K562 (cell line): ENCODE measurements around the gene DAPK1. TPM values are rescaled to one million over a fixed set of nuclear protein-coding genes. Genes with fewer than 3 reads are reported as not detected.

Source experiments
- ATAC-seq: fragments of 200-7000 bp; cut with Tn5 transposase; 3 replicates; pipeline ENCODE4 v1.9.1; 2020; ENCODE audit warnings: moderate library complexity
- BruUV-seq: library from RNA; stranded (reverse); fragments of 400-500 nt; replicated peaks from 2 replicates; lab custom pipeline; 2021; lab: Mats Ljungman, UMichigan
- CTCF ChIA-PET: fragments of 300-600 bp; formaldehyde crosslinking; extraction: SDS; loops from one replicate; lab custom pipeline; 2021; ENCODE audit warnings: low intra/inter-chr PET ratio; lab: Yijun Ruan, JAX
- POLR2A ChIA-PET: fragments of 300-600, 350-650 bp; sonication (Branson Sonifier 250); formaldehyde crosslinking; extraction: SDS; loops from one replicate; lab custom pipeline; 2021; ENCODE audit warnings: antibody characterized with exemption, inconsistent platforms; lab: Yijun Ruan, JAX
- DNase-seq, 4 experiments: peaks; one replicate each; pipeline versions ENCODE4 v3.0.0 to v3.0.0-alpha.2; 2011 to 2018; ENCODE audit warnings: low spot score in 3 of 4, mixed read lengths in 3 of 4; ENCODE audit errors: extremely low read depth in 1 of 4
- FAIRE-seq: peaks from 2 replicates; lab custom pipeline; 2011; peaks lifted over from hg19 to GRCh38; lab: Jason Lieb, UNC
- H2AFZ ChIP-seq: 2 replicates; pipeline ENCODE4 v1.6.0; 2011; ENCODE audit warnings: low read depth, low read length, control low read depth, inconsistent platforms
- H3K27ac ChIP-seq: fragments of 200-600 bp; 3 replicates; pipeline ENCODE4 v1.8.0; 2011; ENCODE audit warnings: low read depth, mild to moderate bottlenecking, control low read depth, inconsistent platforms, low read length, moderate library complexity, mixed read lengths; ENCODE audit errors: extremely low read depth
- H3K27me3 ChIP-seq, 2 experiments: fragments of 300-600 bp in 1 of 2; 2 replicates in 1 of 2; 3 replicates in 1 of 2; pipeline versions ENCODE4 v1.6.0 to v1.8.0; 2011; ENCODE audit warnings: inconsistent platforms in 2 of 2, low read length in 2 of 2, mild to moderate bottlenecking in 1 of 2, mixed read lengths in 1 of 2, moderate library complexity in 1 of 2; ENCODE audit not compliant: control insufficient read depth in 2 of 2, insufficient read depth in 2 of 2
- H3K36me3 ChIP-seq: fragments of 300-600 bp; 3 replicates; pipeline ENCODE4 v1.8.0; 2011; ENCODE audit warnings: mild to moderate bottlenecking, low read length, inconsistent platforms; ENCODE audit not compliant: control insufficient read depth, insufficient read depth
- H3K4me1 ChIP-seq, 2 experiments: fragments of 200-600 bp in 1 of 2; replicated peaks in 1 of 2; 2 replicates in 1 of 2; 3 replicates in 1 of 2; pipeline versions ENCODE4 v1.5.1 to v1.8.0; 2011; ENCODE audit warnings: inconsistent platforms in 2 of 2, low read length in 2 of 2, mild to moderate bottlenecking in 1 of 2, mixed read lengths in 1 of 2, moderate library complexity in 1 of 2; ENCODE audit not compliant: control insufficient read depth in 2 of 2, insufficient read depth in 2 of 2
- H3K4me2 ChIP-seq: 2 replicates; pipeline ENCODE4 v1.6.1; 2011; ENCODE audit warnings: low read length, control low read depth, inconsistent platforms, mixed read lengths; ENCODE audit not compliant: insufficient read depth
- H3K4me3 ChIP-seq: fragments of 200-600 bp; sonication (generic), shearing (Covaris generic); 2 replicates; pipeline ENCODE4 v1.5.1; 2016; ENCODE audit warnings: control low read depth, inconsistent platforms
- H3K79me2 ChIP-seq: fragments of 200-600 bp; 3 replicates; pipeline ENCODE4 v1.8.0; 2011; ENCODE audit warnings: low read length, inconsistent platforms; ENCODE audit not compliant: control insufficient read depth, insufficient read depth
- H3K9ac ChIP-seq, 2 experiments: 2 replicates each; pipeline versions ENCODE4 v1.6.0 to v1.6.1; 2011; ENCODE audit warnings: low read depth in 2 of 2, low read length in 2 of 2, control low read depth in 1 of 2, inconsistent platforms in 1 of 2, mild to moderate bottlenecking in 1 of 2, mixed read lengths in 1 of 2; ENCODE audit not compliant: insufficient read depth in 1 of 2
- H3K9me1 ChIP-seq: one replicate; pipeline ENCODE4 v1.6.0; 2011; ENCODE audit warnings: inconsistent platforms, mild to moderate bottlenecking, low read length, moderate library complexity; ENCODE audit not compliant: control insufficient read depth, insufficient read depth
- H3K9me3 ChIP-seq: replicated peaks from 2 replicates; pipeline ENCODE4 v1.5.1; 2011; ENCODE audit warnings: low read depth, low read length, inconsistent platforms; ENCODE audit not compliant: control insufficient read depth, insufficient read depth
- H4K20me1 ChIP-seq: replicated peaks from 2 replicates; pipeline ENCODE4 v1.6.1; 2011; ENCODE audit warnings: low read length, inconsistent platforms, mixed read lengths; ENCODE audit not compliant: control insufficient read depth, insufficient read depth
- BACH1 ChIP-seq: fragments of 200-800 bp; sonication (Bioruptor generic); IDR thresholded peaks from 2 replicates; pipeline ENCODE4 v1.6.1; 2016; ENCODE audit warnings: missing genetic modification characterization, missing compliant biosample characterization
- BMI1 ChIP-seq: fragments of 150-350 bp; IDR thresholded peaks from 2 replicates; pipeline ENCODE4 v1.6.1; 2014; ENCODE audit warnings: low read length
- CBX3 ChIP-seq, 2 experiments: IDR thresholded peaks; 1 replicate in 1 of 2; 2 replicates in 1 of 2; pipeline ENCODE4 v1.6.1; 2012; ENCODE audit warnings: inconsistent platforms in 2 of 2, low read length in 2 of 2, borderline replicate concordance in 1 of 2, control low read depth in 1 of 2
- HNRNPLL ChIP-seq: fragments of 200-400 bp; formaldehyde crosslinking; IDR thresholded peaks from 2 replicates; pipeline ENCODE4 v1.6.1; 2017; ENCODE audit warnings: low read length, low read depth, mild to moderate bottlenecking; ENCODE audit not compliant: poor library complexity, severe bottlenecking
- KAT7 ChIP-seq: sonication (generic); formaldehyde crosslinking; IDR thresholded peaks from 2 replicates; pipeline ENCODE4 v1.8.0; 2022; ENCODE audit warnings: missing genetic modification reagents, mild to moderate bottlenecking, borderline replicate concordance
- MAFG ChIP-seq: fragments of 450-650 bp; conservative IDR thresholded peaks from 2 replicates; pipeline ENCODE4 v1.6.1; 2016; ENCODE audit warnings: missing genetic modification characterization, missing compliant biosample characterization
- NFIC ChIP-seq: fragments of 450-650 bp; IDR thresholded peaks from 2 replicates; pipeline ENCODE4 v1.6.1; 2017; ENCODE audit warnings: mild to moderate bottlenecking, inconsistent platforms
- NR4A1 ChIP-seq, 2 experiments: fragments of 250-450 bp in 1 of 2; fragments of 450-650 bp in 1 of 2; sonication (Bioruptor Pico) in 1 of 2; IDR thresholded peaks; 2 replicates each; pipeline versions ENCODE4 v1.4.0 to v1.6.1; 2016 to 2020; ENCODE audit warnings: mild to moderate bottlenecking in 2 of 2, missing compliant biosample characterization in 1 of 2, missing genetic modification characterization in 1 of 2, moderate library complexity in 1 of 2
- PCBP1 ChIP-seq: fragments of 200-400 bp; formaldehyde crosslinking; IDR thresholded peaks from 2 replicates; pipeline ENCODE4 v1.6.1; 2018; ENCODE audit warnings: mild to moderate bottlenecking, low read depth, low read length; ENCODE audit not compliant: poor library complexity, severe bottlenecking
- PURB ChIP-seq: sonication (generic); formaldehyde crosslinking; IDR thresholded peaks from 2 replicates; pipeline ENCODE4 v1.9.0; 2021; ENCODE audit warnings: low read depth, mild to moderate bottlenecking, missing genetic modification reagents
- RAD51 ChIP-seq: fragments of 450-650 bp; IDR thresholded peaks from 2 replicates; pipeline ENCODE4 v1.7.1; 2016; ENCODE audit warnings: low read depth, mild to moderate bottlenecking, borderline replicate concordance
- ZNF507 ChIP-seq: conservative IDR thresholded peaks from 2 replicates; pipeline ENCODE4 v1.6.1; 2017; ENCODE audit warnings: missing genetic modification characterization, missing compliant biosample characterization
- in situ Hi-C: fragments of 300-500 bp; cut with MboI; formaldehyde crosslinking; loops from 4 replicates; pipeline ENCODE4 v1.15.0; 2018; ENCODE audit warnings: inconsistent platforms, mixed read lengths
- intact Hi-C: fragments of 100-400 bp; cut with micrococcal nuclease; formaldehyde crosslinking; loops from 2 replicates; pipeline ENCODE4 v1.14.2; 2022
- polyA plus RNA-seq, 8 experiments: library from polyadenylated mRNA; depleted of rRNA in 4 of 8; stranded (reverse) in 5 of 8; unstranded in 3 of 8; fragments of >200 nt; fragmentation: Nextera tagmentation in 2 of 8; fragmentation: Illumina TruSeq in 1 of 8; extraction: Ambion mirVana in 2 of 8; extraction: Trizol in 1 of 8; gene quantifications; 2 replicates each; pipeline versions ENCODE4 v1.2.1 to v1.2.3, GENCODE V29; 2011 to 2014; ENCODE audit warnings: inconsistent platforms in 1 of 8, missing spikeins in 1 of 8
- total RNA-seq, 7 experiments: library from RNA; depleted of rRNA in 6 of 7; stranded (reverse); fragments of >200 nt in 6 of 7; fragmentation: Illumina TruSeq in 2 of 7; extraction: Trizol in 2 of 7; gene quantifications; 2 replicates each; pipeline versions ENCODE4 v1.2.1 to v1.2.3, GENCODE V29; 2011 to 2021; ENCODE audit warnings: low replicate concordance in 1 of 7
- TF ChIP-seq, protein P1 (sequence below): fragments of 250-450 bp; sonication (Bioruptor Pico); IDR thresholded peaks from 2 replicates; pipeline ENCODE4 v1.8.0; 2021; ENCODE audit warnings: mild to moderate bottlenecking, moderate library complexity
- TF ChIP-seq, protein P2 (sequence below): fragments of 200-800 bp; sonication (Bioruptor generic); IDR thresholded peaks from 2 replicates; pipeline ENCODE4 v1.6.1; 2017; ENCODE audit warnings: missing genetic modification characterization, missing compliant biosample characterization

The DAPK1 gene
- total and polyA plus RNA-seq, 9 of the 15 experiments (the other 6 are each of a cell fraction or from before 2014, with no cell fraction given): 1.7 to 26.4 (median 15.8) TPM

GRCh38 chr9:87490225-87490624 lies 7.4 kb upstream of the DAPK1 start:
- BruUV-seq: no TSS peak
- Histone ChIP-seq H3K4me3 (no peak overlapping the region), H3K9me1 (no peaks in the 10 kb centered on the region), H2AFZ (no peak overlapping the region), H3K9ac (no peak overlapping the region), H4K20me1 (no peaks in the 10 kb centered on the region), H3K4me1 (peaks cover 3 to 15% of the 10 kb centered on the region in 2 experiments; a peak in 2 of 5 replicates), H3K9me3 (no peaks in the 10 kb centered on the region), H3K27me3 (no peaks in the 10 kb centered on the region), H3K79me2 (no peaks in the 10 kb centered on the region), H3K27ac (no peak overlapping the region)
- POLR2A ChIA-PET: interaction anchor here (1.7 kb wide), 1 partner anchor 9 kb away, joined by 4 read pairs; no protein-coding TSS in a partner anchor
- in situ Hi-C loops: no loop called here
- no peak for FAIRE-seq
- intact Hi-C loops: loop anchor here (10.0 kb wide), 1 partner anchor 175 kb away; no protein-coding TSS in a partner anchor
- TF ChIP-seq MAFG (tag) (no peak), CBX3 (IDR thresholded peaks at IDR 0.05; ENCODE audit: borderline replicate concordance in 1 of 2, low read length in 2 of 2) (no peak), NR4A1 (CRISPR knock-in tag; IDR thresholded peaks at IDR 0.05) (no peak), NR4A1 (tag; IDR thresholded peaks at IDR 0.05) (no peak), BACH1 (tag) (no peak), ZNF507 (tag) (no peak), NFIC (no peak), KAT7 (CRISPR knock-in tag) (no peak), PCBP1 (no peak), RAD51 (no peak), BMI1 (no peak), HNRNPLL (no peak), PURB (CRISPR knock-in tag) (no peak)
- TF ChIP-seq, protein P1, sequence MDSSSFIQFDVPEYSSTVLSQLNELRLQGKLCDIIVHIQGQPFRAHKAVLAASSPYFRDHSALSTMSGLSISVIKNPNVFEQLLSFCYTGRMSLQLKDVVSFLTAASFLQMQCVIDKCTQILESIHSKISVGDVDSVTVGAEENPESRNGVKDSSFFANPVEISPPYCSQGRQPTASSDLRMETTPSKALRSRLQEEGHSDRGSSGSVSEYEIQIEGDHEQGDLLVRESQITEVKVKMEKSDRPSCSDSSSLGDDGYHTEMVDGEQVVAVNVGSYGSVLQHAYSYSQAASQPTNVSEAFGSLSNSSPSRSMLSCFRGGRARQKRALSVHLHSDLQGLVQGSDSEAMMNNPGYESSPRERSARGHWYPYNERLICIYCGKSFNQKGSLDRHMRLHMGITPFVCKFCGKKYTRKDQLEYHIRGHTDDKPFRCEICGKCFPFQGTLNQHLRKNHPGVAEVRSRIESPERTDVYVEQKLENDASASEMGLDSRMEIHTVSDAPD (CRISPR knock-in tag): no peak
- TF ChIP-seq, protein P2, sequence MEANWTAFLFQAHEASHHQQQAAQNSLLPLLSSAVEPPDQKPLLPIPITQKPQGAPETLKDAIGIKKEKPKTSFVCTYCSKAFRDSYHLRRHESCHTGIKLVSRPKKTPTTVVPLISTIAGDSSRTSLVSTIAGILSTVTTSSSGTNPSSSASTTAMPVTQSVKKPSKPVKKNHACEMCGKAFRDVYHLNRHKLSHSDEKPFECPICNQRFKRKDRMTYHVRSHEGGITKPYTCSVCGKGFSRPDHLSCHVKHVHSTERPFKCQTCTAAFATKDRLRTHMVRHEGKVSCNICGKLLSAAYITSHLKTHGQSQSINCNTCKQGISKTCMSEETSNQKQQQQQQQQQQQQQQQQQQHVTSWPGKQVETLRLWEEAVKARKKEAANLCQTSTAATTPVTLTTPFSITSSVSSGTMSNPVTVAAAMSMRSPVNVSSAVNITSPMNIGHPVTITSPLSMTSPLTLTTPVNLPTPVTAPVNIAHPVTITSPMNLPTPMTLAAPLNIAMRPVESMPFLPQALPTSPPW: no peak
- TF ChIP-seq, all 486 proteins: peak for 0
- no peak overlapping the region for H3K4me2 ChIP-seq
- DNase-seq (no peak), ATAC-seq (no peak)
- CTCF ChIA-PET: no interaction called here
- no peaks in the 10 kb centered on the region for H3K36me3 ChIP-seq
